ENCODE measurements around the gene HOXD10. TPM values are rescaled to one million over a fixed set of nuclear protein-coding genes. Genes with fewer than 3 reads are reported as not detected.

HOXD10 gene
- total and polyA plus RNA-seq, 4 donors, result 0.05 to 0.54 TPM; not detected in 2

- peaks cover 0 to 17% (median 4%) of the 10 kb centered on the region in 5 donors for H3K4me1 ChIP-seq (ENCODE audit: control insufficient read depth in 5 of 5, insufficient read depth in 5 of 5, low read length in 5 of 5)
- no peak for DNase-seq
These were observed 13.4 kb upstream of the HOXD10 start for GRCh38 chr2:176103194-176103593.

GRCh38 chr2:176103742-176104315, 12.7 kb upstream of the HOXD10 start:
- no peak for ATAC-seq (ENCODE audit: insufficient read depth, low FRiP score)
- Histone ChIP-seq H3K4me1 (ENCODE audit: control insufficient read depth in 5 of 5, insufficient read depth in 5 of 5, low read length in 5 of 5) (peaks cover 0 to 17% (median 4%) of the 10 kb centered on the region in 5 donors), H3K27me3 (ENCODE audit: control insufficient read depth in 3 of 3, insufficient read depth in 3 of 3, low read length in 2 of 3) (peaks cover 48 to 93% (median 84%) of the 10 kb centered on the region in 3 donors), H3K9me3 (ENCODE audit: control insufficient read depth in 4 of 4, insufficient read depth in 3 of 4, low read length in 3 of 4) (peaks cover 0 to 12% (median 0%) of the 10 kb centered on the region in 4 donors), H3K4me3 (no peak overlapping the region), H3K27ac (ENCODE audit: low read depth in 1 of 2, low read length in 1 of 2) (no peak overlapping the region), H3K9ac (ENCODE audit: insufficient read depth in 1 of 2, low read length in 2 of 2) (no peak overlapping the region), H3K36me3 (ENCODE audit: control insufficient read depth in 4 of 4, insufficient read depth in 4 of 4, low read length in 4 of 4) (no peaks in the 10 kb centered on the region)
- TF ChIP-seq CTCF (IDR thresholded peaks at IDR 0.05; ENCODE audit: control extremely low read depth, extremely low read depth), result no peak
- WGBS, 2 donors, result 5 to 7% methylated on average over 17 of the region's 17 CpGs
- no peak for DNase-seq

More at GRCh38 chr2:176103194-176103593, 13.4 kb upstream of the HOXD10 start:
- H3K27ac ChIP-seq (ENCODE audit: low read depth in 1 of 2, low read length in 1 of 2), result no peak overlapping the region
- peaks cover 51 to 93% (median 85%) of the 10 kb centered on the region in 3 donors for H3K27me3 ChIP-seq (ENCODE audit: control insufficient read depth in 3 of 3, insufficient read depth in 3 of 3, low read length in 2 of 3)
- no peak for ATAC-seq (ENCODE audit: insufficient read depth, low FRiP score)
- no peak overlapping the region for H3K9ac ChIP-seq (ENCODE audit: insufficient read depth in 1 of 2, low read length in 2 of 2)
- H3K36me3 ChIP-seq (ENCODE audit: control insufficient read depth in 4 of 4, insufficient read depth in 4 of 4, low read length in 4 of 4), result no peaks in the 10 kb centered on the region
- no peak for TF ChIP-seq CTCF (IDR thresholded peaks at IDR 0.05; ENCODE audit: control extremely low read depth, extremely low read depth)
- H3K9me3 ChIP-seq (ENCODE audit: control insufficient read depth in 4 of 4, insufficient read depth in 3 of 4, low read length in 3 of 4), result peaks cover 0 to 12% (median 0%) of the 10 kb centered on the region in 4 donors
- no peak overlapping the region for H3K4me3 ChIP-seq
- WGBS, 2 donors, result 22 to 25% methylated on average over 7 of the region's 7 CpGs

GRCh38 chr2:176104316-176105077, 12.1 kb upstream of the HOXD10 start:
- no peak for TF ChIP-seq CTCF (IDR thresholded peaks at IDR 0.05; ENCODE audit: control extremely low read depth, extremely low read depth)
- no peaks in the 10 kb centered on the region for H3K36me3 ChIP-seq (ENCODE audit: control insufficient read depth in 4 of 4, insufficient read depth in 4 of 4, low read length in 4 of 4)
- peaks cover 0 to 17% (median 4%) of the 10 kb centered on the region in 5 donors for H3K4me1 ChIP-seq (ENCODE audit: control insufficient read depth in 5 of 5, insufficient read depth in 5 of 5, low read length in 5 of 5)
- peaks cover 46 to 93% (median 84%) of the 10 kb centered on the region in 3 donors for H3K27me3 ChIP-seq (ENCODE audit: control insufficient read depth in 3 of 3, insufficient read depth in 3 of 3, low read length in 2 of 3)
- DNase-seq (no peak), ATAC-seq (ENCODE audit: insufficient read depth, low FRiP score) (no peak)
- H3K9ac ChIP-seq (ENCODE audit: insufficient read depth in 1 of 2, low read length in 2 of 2), result no peak overlapping the region
- no peak overlapping the region for H3K4me3 ChIP-seq
- WGBS, 2 donors, result 3 to 6% methylated on average over 53 to 56 of the region's 56 CpGs
- peaks cover 0 to 13% (median 0%) of the 10 kb centered on the region in 4 donors for H3K9me3 ChIP-seq (ENCODE audit: control insufficient read depth in 4 of 4, insufficient read depth in 3 of 4, low read length in 3 of 4)
- H3K27ac ChIP-seq (ENCODE audit: low read depth in 1 of 2, low read length in 1 of 2), result no peak overlapping the region
